Cardiac septum (tissue), 1 donor: ENCODE data around the gene AOC2. TPM values are rescaled to one million over a fixed set of nuclear protein-coding genes. Genes with fewer than 3 reads are reported as not detected.
"Not testable (repeated sequence)": the region's sequence is repeated elsewhere in the genome, so short reads cannot be mapped to it uniquely, and the experiment has no call there.

ENCODE experiments used
- DNase-seq: peaks from one replicate; pipeline ENCODE4 v3.0.0-alpha.2; 2020; ENCODE audit warnings: low spot score
- intact Hi-C: fragments of 100-400 bp; cut with DNase I; formaldehyde crosslinking; loops from one replicate; pipeline ENCODE4 v1.14.0; 2022
- total RNA-seq: library from RNA; stranded (reverse); fragmentation: NEBNext Ultra II Directional; extraction: Animal tissue kit (Norgen Biotek cat#: 25700); gene quantifications from one replicate; pipeline ENCODE4 v1.2.1, GENCODE V29; 2021
- donor health status: DM: no; HTN: no; CAD: no.

The AOC2 gene
- total RNA-seq, 1 donor from 2014 or later, result 0.89 TPM

DNA sequence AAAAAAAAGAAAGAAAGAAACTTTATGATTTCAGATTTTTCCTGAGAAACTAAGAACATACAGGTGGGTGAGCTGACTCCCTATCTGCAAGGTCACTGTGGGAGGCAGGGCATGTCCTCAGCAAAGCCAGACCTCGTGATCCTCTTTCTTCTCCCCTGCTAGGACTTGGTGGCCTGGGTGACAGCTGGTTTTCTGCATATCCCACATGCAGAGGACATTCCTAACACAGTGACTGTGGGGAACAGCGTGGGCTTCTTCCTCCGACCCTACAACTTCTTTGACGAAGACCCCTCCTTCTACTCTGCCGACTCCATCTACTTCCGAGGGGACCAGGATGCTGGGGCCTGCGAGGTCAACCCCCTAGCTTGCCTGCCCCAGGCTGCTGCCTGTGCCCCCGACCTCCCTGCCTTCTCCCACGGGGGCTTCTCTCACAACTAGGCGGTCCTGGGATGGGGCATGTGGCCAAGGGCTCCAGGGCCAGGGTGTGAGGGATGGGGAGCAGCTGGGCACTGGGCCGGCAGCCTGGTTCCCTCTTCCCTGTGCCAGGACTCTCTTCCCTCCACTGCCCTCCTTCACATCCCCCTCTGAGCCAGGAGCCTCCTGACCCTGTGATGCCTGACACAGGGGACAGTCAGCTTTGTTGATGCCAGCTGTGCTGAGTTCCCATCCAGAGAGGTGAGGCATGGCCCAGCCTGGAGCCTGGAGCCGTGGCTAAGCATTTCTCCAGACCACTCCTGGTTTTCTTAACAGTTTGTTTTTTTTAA lies 29.7 kb downstream of the AOC2 start:
- intact Hi-C loops, DNase-seq: not testable (repeated sequence)

DNA sequence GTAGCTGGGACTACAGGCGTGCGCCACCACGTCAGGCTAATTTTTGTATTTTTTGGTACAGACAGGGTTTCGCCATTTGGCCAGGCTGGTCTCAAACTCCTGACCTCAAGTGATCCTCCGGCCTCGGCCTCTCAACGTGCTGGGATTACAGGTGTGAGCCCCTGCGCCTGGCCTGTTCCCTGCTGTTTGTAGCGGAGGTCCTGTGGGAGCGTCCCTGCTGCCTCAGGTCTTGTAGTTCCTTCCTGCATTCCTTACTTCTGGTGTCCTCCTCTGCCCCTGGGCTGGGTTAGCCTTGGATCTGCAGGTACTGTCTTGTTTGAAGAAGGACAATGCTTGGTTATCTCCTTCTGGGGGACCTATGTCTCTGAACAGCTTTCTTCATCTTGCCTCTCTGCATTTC lies 32.7 kb downstream of the AOC2 start:
- intact Hi-C loops, result no loop called here
- no peak for DNase-seq

DNA sequence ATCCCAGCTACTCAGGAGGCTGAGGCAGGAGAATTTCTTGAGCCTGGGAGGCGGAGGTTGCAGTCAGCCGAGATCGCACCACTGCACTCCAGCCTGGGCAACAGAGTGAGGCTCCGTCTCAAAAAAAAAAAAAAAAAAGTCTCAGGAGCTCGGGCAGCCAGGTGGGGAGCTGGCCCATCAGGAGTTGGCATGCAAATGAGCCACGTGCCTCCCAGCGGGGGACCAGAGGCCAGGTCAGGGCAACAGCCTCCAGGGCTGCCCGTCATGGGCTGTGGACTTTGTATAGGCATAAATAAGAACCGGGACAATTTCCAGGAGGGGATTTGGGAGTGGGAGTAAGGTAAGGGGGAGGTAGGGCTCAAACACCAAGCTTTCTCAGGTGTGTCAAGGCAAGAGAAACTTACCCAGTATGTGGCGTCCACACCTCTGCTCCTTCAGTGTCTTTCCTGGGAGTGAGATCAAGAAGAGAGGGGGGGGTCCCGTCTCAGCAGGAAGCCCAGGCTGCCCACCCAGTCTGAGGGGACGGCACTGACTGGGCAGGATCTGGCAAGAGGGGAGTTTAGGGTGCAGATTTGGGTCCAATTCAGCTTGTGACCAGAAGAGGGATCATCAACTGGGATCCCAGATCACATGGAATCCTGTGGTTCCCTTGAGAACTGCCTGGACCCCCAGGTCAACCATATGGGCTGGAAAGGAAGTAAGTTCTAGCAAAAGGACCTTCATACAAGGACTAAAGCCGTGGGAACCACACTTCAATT lies 33.9 kb downstream of the AOC2 start:
- intact Hi-C loops, result no loop called here

DNA sequence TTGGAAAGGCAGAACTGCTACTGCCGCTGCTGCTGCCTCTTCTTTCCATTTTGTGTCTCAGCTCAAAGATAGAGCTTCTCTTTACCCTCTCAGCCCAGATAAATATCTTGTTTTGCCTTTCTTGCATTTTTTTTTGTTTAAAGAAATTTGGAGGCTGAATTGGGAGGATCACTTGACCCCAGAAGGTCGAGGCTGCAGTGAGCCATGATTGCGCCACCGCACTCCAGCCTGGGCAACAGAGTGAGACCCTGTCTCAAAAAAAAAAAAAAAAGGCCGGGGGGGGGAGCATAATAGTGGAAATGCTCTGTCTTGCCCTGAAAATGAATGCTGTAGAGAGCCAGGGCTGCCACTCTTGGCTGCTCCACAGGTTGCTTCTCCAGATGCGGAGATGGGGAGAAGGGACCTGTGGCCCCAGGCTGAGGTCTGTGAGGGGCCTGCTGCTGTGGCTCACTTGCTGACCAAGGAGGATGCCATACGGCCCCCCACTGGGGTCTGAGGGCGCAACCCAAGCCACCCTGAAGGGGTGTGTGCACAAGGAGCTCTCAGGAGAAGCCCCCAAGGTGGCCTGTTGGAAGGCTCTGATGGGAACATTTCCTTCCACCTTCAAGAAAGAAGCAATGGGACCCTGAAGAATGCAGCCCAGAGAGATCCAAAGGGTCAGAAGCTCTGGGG lies 34.7 kb downstream of the AOC2 start:
- no peak for DNase-seq
- intact Hi-C loops, result no loop called here

More for the DNA sequence above, 33.9 kb downstream of the AOC2 start:
- DNase-seq, result no peak

DNA sequence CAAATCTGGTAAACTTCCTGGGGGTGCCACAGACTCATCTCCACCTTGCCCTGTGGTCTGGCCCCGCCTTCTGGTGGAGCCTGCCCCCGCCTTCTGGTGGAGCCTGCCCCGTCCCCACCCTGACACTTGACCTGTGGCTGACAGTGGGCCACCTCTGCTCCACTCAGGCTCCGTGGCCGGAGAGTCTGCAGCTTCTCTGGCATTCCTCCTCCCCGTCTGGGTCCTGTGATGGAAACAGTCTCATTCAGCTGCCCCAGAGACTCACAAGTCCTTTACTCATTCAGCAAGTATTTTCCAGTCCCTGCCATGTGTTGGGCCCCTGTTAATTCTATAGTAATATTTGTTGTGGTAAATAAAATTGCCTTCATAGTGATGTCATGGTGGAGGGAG lies 35.2 kb downstream of the AOC2 start:
- DNase-seq, result no peak

DNA sequence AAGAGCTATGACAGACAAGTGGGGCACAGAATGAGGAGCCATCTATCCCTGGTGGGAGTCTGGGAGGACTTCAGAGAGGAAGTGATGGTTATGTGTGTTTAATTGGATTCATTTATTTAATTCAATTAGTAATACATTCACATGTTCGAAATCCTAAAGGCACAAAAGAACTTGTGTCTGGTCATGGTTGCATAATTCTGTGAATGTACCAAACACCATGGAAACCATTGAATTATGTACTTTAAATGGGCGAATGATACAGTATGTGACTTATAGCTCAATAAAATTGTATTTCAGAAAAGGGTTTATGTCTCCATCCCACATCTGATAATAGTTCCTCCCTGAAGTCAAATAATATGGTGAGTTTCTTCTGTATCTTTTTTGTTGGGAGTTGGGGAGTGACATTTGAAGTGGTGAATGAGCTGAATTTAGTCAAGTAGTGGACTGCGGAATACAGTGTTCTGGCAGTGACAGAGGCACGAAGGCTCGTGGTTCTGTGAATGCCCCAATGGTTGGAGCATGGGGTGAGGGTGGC lies 36.5 kb downstream of the AOC2 start:
- intact Hi-C loops, result no loop called here
- no peak for DNase-seq

More for the DNA sequence above, 35.2 kb downstream of the AOC2 start:
- intact Hi-C loops, result no loop called here

DNA sequence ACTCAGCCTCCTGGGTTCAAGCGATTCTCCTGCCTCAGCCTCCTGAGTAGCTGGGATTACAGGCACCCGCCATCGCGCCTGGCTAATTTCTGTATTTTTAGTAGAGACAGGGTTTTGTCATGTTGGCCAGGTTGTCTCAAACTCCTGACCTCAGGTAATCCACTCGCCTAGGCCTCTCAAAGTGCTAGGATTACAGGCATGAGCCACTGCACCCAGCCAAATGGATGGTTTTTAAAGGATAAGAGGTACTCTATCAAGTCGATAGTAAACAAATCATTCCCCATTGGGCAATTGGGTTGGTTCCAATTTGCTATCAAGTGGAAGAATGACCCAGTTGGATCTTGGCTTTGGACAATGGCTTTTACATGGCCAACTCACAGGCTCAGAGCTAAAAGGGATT lies 37.3 kb downstream of the AOC2 start:
- DNase-seq, intact Hi-C loops: not testable (repeated sequence)

DNA sequence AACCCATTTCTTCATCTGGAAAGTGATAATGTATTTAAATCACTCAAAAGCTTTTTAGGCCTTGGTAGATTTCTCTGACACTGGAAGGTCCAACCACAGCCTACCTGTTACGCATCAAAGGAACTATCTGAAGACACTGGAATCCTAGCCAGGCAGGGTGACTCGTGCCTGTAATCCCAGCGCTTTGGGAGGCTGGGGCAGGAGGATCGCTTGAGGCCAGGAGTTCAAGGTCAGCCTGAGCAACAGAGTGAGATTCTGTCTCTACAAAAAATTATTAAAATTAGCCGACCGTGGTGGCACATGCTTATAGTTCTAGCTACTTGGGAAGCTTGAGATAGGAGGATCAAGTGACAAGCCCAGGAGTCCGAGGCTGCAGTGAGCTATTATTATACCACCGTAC lies 37.8 kb downstream of the AOC2 start:
- intact Hi-C loops, result no loop called here
- DNase-seq, result no peak

DNA sequence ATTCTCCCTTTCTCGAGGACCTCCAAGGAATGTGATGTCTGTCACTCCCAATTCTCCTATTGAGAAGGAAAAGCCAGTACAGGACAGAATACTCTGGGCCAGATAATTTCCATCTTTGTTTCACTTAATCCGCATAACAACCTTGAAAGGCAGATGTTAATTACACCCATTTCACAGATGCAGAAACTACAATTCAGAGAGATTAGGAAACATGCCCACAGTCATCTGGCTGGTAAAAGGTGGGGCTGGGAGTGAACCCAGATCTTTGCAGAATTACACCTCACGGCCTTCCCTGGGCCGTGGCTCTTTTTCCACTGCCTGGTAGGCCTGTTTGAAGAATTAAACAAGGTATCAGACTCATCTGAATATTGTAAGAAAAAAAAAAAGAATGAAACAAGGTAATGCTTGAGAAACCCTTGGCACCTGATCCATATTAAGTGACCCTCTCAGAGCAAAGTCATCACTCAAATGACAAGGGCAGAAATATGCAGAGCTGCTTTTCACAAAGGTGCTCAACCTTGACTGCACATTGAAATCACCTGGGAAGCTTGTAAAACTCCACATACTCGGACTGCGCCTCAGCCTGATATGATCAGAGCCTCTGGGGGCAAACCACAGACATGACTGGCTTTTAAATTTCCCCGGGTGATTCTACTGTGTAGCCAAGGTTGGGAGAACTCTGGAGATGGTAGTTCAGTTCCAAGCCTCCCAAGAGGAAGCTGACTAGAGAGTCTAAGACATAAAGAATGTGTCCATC lies 39.6 kb downstream of the AOC2 start:
- no peak for DNase-seq
- intact Hi-C loops, result no loop called here

DNA sequence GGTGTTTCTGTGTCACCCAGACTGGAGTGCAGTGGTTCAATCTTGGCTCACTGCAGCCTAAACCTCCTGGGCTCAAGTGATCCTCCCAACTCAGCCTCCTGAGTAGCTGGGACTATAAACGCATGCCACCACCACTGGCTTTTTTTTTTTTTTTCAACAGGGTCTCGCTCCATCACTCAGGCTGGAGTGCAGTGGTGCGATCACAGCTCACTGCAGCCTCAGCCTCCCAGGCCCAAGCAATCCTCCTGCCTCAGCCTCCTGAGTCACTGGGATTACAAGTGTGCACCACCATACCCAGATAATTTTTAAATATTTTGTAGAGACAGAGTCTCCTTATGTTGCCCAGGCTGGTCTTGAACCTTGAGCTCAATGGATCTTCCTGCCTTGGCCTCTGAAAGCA lies 41.4 kb downstream of the AOC2 start:
- intact Hi-C loops, result not testable (repeated sequence)

DNA sequence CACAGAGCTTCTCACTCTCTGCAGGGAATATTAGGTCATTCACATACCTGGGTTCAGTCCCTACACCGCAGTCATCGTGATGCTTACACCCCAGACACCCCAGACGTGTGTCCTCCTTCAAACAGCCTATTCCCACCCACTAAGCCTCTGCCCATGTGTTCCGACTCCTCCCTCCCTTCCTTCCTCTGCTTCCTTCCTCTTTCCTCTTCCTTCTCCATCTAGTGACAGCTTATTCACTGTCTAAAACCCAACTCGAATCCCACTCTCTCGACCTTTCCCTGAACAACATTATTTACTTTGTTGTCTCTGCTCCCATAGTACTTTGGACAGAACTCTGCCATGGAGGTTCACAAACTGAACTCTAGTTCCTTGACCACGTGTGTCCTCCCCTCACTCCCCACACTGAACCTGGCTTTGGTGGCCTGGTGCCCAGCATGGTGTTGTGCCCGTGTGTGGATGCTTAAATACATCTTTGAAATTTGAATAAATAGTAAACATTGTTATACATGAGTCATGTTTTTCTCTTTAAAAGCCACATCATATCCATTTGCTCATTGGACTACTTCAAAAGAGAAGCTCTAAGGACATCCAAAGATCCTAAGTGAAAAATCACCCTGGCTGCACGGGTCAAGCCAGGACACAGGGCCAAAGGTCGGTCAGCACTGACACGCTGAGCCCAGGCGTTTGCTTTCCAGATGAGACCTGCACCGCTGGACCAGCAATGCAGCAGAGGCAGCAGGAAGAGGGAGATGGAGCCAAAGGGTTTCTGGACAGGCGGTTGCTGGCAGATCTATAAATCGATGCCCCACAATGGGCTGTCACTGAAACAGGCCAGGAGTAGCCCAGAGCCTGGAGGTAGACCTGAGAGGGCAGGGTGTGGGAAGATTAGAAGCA lies 42.1 kb downstream of the AOC2 start:
- intact Hi-C loops, result no loop called here
- no peak for DNase-seq

More for the DNA sequence above, 41.4 kb downstream of the AOC2 start:
- DNase-seq, result not testable (repeated sequence)

DNA sequence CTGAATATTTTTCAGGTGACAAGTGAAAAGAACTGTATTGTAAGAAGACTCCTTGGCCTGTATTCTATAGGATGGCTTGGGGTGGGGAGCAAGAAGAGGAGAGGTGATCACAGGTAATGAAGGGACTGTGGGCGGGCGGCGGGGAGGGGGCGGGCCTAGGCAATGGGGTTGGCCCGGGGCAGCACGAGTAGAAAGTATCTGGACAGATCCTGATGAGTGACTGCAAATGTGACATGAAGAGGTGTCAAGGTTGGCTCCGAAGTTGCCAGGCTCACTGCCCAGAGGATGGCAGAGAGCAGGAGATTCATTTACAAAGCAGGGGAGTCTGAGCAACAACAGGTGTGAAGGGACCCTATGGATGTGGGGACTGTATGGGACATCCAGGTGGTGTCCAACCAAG lies 45.4 kb downstream of the AOC2 start:
- no peak for DNase-seq
- intact Hi-C loops, result no loop called here

DNA sequence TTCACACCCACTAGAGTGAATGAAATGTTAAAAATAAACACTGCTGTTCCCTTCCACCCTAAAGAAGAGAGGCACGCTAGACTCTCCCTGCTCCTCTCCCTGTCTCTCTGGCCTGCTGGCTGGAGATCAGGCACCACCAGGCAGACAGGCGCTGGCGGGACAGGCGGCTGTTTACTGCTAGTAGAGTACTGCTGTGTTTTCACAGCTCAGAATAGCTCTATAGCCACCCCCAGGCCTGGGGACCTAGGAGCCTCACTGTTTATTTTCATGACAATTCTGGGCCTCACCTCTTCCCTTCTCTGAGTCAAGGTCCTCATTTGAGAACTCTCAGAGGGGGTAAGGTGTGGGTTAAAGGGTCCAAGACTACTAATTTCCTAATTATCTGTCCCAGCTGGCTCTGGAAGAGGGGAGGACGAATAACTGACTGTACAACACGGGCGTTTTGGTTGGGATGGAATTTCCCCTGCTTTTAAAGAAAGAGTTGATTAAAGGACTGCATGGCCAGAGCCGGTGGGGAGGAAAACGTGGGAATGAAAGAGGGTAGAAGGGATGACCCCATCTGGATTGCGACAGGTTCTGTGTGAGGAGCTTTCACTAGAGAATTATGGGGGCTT lies 47.3 kb downstream of the AOC2 start:
- peak; percentile 87 for DNase-seq
- intact Hi-C loops, result no loop called here

DNA sequence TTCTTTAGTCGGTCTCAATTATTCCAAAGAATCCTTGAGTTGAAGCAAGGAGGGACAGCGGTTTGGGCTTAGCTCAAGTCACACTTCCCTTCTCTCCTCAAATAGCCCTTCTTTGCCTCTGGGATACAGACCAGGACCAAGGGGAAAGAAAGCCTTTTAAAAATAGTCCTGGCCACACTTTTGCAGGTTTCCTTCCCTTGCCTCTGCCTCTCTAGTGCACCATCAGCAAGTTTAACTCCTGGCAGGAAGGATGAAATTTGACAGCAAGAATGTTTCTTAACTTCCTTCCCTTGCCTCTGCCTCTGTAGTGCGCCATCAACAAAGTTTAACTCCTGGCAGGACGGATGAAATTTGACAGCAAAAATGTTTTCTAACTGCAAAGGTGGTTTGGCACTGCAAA lies 49.0 kb downstream of the AOC2 start:
- DNase-seq, result no peak
- intact Hi-C loops, result no loop called here

DNA sequence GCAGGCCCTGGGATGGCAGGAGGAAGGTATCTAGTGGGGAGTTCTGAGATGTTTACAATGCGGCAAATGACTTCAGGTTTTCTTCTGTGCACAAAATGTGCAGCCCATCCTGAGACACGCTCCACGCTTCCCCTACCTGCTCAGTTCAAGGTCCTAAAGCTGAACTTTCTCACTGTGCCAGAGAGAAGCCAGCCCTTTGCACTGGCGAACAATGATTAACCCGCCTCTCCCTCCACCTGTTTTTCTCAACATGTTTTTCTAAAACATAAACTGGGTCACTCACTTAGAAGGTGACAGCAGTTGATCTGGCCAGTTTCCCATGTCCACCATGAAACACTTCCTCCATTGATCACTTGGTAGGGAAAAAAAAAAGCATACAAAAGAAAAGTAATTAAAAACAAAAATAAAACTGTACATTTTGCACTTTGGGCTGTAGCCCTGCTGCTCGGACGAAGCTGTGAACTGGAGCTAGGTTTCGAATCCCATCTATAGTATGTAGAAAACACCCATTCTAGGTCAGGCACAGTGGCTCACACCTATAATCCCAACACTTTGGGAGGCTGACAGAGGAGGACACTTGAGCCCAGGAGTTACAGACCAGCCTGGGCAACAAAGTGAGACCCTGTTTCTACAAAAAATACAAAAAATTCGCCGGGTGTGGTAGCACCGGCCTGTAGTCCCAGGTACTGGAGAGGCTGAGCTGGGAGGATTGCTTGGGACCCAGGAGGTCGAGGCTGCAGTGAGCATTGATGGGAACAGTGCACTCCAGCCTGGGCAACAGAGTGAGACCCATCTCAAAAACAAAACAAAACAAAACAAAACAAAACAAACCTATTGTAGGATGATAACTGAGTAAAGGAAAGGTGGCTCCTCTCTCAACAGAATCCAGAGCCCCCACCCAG lies 50.2 kb downstream of the AOC2 start:
- intact Hi-C loops, result no loop called here

DNA sequence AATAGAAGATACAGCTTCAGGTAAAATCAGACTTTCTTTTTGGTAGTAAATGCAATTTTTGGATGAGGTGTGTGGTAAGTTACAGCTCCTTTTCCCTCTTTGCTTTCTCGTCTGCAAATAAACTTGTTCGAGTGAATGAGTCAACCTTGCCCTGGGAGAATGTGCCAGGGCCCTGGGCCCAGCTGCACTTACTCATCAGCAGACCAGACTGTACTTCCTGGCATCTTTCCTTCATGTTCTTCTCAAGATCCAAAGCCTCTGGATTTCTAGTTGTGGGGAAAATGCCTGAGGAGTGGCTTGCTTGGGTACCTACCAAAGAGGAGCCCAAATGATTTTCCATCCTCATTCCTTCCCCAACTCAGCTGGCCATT lies 50.8 kb downstream of the AOC2 start:
- no peak for DNase-seq
- intact Hi-C loops, result no loop called here

More for the DNA sequence above, 50.2 kb downstream of the AOC2 start:
- DNase-seq, result no peak

DNA sequence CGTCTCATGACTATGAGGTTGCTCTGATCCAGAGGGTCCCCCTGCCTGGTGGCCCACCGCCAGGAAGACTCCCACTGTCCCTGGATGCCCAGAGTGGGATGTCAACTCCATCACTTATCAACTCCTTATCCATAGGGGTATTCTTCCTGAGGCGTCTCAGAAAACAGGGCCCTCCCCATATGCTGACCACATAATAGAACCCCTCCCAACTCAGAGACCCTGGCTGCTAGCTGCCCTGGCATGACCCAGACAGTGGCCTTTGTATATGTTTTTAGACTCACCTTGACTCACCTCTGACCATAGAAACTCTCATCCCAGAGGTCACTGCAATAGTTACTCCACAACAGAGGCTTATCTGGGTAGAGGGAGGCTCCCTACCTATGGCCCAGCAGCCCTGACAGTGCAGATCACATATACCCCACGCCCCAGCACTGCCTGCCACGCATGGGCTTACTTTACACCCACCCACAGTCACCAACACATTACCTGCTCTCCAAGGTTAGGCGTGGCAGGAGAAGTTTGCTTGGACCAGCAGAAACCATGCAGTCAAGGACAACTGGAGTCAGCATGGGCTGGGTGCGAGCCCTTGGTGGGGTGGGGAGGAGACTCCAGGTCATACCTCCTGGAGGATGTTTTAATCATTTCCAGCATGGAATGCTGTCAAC lies 53.9 kb downstream of the AOC2 start:
- intact Hi-C loops, result no loop called here
- DNase-seq, result peak; percentile 15
